ENCODE measurements around the gene BMPR1B.
A peak's percentile ranks its signal among the peaks of the same experiment; 100 is the strongest.

BMPR1B gene

DNA sequence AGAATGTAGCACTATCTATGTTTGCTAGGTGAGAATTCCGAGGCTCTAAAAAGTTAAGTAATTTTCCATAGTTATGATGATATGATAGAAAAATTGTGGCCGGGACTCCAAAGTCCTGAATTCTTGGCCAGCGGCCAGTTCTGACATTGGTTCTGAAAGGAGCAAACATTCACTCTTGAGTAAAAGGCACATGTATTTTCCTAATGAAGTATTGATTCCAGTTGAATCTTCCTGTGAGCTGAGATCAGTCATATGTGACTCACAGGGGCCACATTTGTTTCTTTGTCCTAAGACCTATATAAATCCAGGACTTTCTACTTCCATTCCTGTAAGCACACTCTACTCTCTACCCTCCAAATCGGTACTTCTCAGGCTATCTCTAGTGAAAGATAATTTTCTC lies 349.9 kb downstream of the BMPR1B start:
- TF ChIP-seq, protein P1, sequence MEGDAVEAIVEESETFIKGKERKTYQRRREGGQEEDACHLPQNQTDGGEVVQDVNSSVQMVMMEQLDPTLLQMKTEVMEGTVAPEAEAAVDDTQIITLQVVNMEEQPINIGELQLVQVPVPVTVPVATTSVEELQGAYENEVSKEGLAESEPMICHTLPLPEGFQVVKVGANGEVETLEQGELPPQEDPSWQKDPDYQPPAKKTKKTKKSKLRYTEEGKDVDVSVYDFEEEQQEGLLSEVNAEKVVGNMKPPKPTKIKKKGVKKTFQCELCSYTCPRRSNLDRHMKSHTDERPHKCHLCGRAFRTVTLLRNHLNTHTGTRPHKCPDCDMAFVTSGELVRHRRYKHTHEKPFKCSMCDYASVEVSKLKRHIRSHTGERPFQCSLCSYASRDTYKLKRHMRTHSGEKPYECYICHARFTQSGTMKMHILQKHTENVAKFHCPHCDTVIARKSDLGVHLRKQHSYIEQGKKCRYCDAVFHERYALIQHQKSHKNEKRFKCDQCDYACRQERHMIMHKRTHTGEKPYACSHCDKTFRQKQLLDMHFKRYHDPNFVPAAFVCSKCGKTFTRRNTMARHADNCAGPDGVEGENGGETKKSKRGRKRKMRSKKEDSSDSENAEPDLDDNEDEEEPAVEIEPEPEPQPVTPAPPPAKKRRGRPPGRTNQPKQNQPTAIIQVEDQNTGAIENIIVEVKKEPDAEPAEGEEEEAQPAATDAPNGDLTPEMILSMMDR (IDR thresholded peaks at IDR 0.05), result no peak

DNA sequence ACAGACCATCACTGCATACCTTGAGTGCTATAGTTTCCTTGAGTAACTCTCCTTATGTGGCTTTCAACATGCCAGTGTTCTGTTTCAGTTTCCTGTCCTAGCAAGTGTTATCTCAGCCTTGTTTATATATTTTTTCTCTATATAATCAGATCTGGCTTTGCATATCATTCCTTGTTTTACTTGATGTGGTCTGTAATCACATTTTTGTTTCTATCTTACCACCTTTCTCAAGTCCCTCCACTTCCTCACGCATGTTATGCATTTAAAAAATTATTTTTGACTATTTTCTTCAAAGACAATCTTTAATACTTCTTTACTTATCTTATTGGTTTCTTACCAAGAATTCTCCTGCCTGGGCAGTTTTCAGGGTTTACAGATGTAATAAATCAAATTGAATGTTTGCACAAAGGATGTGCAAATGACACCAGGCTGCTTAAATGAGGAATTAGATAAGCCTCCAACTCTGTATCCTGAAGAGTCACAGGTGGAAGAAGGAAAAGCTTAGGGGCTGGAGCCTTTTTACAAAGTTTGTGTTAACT lies 351.2 kb downstream of the BMPR1B start:
- TF ChIP-seq, protein P1 (IDR thresholded peaks at IDR 0.05), result no peak

DNA sequence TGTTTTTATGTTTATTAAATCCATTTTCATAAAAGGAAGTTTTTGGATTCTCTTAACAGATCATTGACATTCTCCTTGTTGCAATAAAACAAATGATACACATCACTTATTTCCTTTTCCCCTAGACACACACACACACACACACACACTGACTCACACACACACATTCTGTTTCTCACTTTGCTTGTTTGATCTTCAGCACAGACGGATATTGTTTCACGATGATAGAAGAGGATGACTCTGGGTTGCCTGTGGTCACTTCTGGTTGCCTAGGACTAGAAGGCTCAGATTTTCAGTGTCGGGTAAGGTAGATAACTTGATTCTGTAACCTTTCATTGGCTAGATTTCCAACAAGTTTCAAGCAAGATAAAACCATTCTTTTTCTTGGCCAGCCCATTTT lies 356.8 kb downstream of the BMPR1B start:
- TF ChIP-seq, protein P1 (IDR thresholded peaks at IDR 0.05), result no peak

DNA sequence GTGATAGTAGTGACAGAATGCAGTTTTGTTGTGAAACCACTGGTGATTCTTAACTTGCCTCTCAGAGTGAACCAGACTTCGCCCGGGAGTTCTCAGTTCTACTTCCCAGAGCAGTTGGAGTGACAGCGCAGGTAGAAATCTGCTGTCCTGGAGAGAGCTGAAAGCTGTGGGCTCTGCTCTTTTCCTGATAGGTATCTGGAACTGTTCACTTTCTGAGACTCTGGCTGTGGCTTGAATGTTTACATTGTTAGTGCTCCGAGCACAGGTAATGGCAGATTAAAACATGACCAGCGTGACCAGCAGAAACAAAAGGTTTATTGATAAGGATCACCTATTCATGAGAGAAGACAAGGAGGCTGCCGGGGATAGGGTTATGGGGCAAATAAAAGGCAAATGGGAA lies 360.7 kb downstream of the BMPR1B start:
- TF ChIP-seq, protein P1 (IDR thresholded peaks at IDR 0.05), result no peak

DNA sequence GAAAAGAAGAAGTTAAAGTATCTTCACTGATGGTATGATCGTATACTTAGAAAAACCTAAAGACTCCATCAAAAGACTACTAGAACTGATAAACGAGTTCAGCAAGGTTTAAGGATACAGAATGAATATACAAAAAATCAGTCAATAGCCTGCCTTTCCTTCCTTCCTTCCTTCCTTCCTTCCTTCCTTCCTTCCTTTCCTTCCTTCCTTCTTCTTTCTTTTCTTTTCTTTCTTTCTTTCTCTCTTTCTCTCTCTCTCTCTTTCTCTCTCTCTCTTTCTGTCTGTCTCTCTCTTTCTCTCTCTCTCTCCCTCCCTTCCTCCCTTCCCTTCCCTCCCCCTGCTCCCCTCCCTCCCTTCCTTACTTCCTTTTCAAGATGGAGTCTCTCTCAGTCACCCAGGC lies 362.7 kb downstream of the BMPR1B start:
- TF ChIP-seq, protein P1 (IDR thresholded peaks at IDR 0.05), result no peak

DNA sequence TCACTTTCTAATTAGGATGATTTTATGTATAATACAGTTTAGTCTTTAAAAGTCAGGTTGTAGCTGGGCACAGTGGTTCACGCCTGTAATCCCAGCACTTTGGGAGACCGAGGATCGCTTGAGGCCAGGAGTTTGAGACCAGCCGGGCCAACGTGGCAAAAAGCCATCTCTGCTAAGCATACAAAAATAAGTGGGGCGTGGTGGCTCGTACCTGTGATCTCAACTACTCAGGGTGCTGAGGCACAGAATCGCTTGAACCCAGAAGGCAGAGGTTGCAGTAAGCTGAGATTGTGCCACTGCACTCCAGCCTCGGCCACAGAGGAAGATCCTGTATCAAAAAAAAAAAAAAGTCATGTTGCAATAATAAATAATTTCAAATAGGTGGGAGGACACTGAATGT lies 364.2 kb downstream of the BMPR1B start:
- TF ChIP-seq, protein P1 (IDR thresholded peaks at IDR 0.05), result no peak

DNA sequence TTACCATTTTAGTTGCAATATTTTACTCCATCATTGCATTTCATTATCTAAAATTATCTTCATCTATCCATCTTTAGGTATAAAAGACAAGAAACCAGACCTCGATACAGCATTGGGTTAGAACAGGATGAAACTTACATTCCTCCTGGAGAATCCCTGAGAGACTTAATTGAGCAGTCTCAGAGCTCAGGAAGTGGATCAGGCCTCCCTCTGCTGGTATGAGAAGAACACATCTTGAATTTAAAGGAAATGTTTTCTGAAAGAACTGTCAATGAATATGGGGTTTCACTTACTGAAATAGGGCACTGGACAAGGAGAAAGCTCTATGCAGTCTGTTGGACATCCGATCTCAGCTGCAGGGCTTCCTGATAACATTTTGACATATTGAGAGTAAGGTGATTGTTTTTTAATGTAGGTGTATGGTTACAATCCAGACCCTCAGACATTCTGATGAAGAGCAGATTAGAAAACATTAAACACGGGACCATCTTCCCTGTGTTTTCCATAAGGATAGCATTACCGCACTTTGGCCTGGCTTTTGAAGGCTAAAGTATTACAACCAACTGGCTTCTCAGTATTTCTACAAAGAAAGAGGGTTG lies 367.2 kb downstream of the BMPR1B start:
- TF ChIP-seq, protein P1 (IDR thresholded peaks at IDR 0.05), result peak; percentile 67

DNA sequence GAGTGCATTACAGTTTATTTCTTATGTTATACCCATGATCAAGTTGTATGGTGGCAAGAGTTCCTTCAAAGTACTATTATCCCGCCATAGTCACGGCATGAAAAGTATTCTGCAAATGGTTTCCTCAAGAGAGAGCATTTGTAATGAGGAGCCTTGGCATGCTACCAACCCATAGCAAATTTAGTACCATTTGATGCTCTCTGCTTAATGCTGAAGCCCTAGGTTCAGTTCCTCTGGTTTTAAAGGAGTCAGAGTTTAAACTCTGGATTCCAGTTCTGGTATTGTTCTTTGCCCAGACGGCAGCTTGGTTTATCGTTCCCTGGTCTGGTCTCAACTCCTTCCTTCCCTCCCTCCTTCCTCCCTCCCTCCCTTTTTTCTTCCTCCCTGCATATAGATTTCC lies 371.3 kb downstream of the BMPR1B start:
- TF ChIP-seq, protein P1 (IDR thresholded peaks at IDR 0.05), result no peak

All from LNCAP (cell line).